ENCODE results near the gene TRMT44. TPM values are rescaled to one million over a fixed set of nuclear protein-coding genes. Genes with fewer than 3 reads are reported as not detected.

TRMT44 gene
- total and polyA plus RNA-seq, 2 of the 4 experiments (the other 2 are of a cell fraction) = 7.3 to 8.1 TPM

GRCh38 chr4:8459867-8460445, 19.4 kb downstream of the TRMT44 start:
- ChIA-PET POLR2A (ENCODE audit: unreplicated experiment) (no interaction called here), CTCF (no interaction called here)
- Histone ChIP-seq H3K4me2 (ENCODE audit: low read depth, low read length) (no peak overlapping the region), H3K9me1 (ENCODE audit: insufficient read depth, low read length) (no peaks in the 10 kb centered on the region), H4K5ac (ENCODE audit: low read depth, low read length) (no peak overlapping the region), H2AK5ac (ENCODE audit: low read depth, low read length) (no peak overlapping the region), H3K27ac (ENCODE audit: insufficient read depth, low read length) (no peak overlapping the region), H2BK5ac (ENCODE audit: low read depth, low read length, poor library complexity, severe bottlenecking) (no peak overlapping the region), H2BK20ac (ENCODE audit: low read depth, low read length) (no peak overlapping the region), H4K91ac (ENCODE audit: insufficient read depth, low read depth, low read length) (no peak overlapping the region), H4K20me1 (ENCODE audit: insufficient read depth, low read length) (peaks cover 7% of the 10 kb centered on the region), H3K36me3 (ENCODE audit: control insufficient read depth, insufficient read depth, low read length) (peaks cover 30% of the 10 kb centered on the region), H3K79me1 (ENCODE audit: low read depth in 1 of 2, low read length in 2 of 2) (0 out of 4 replicates have a peak, but pooled peaks cover 2 to 3% of the 10 kb centered on the region in 2 experiments), H3K9ac (ENCODE audit: low read depth, low read length) (no peak overlapping the region), H2BK120ac (ENCODE audit: low read depth, low read length) (no peak overlapping the region), H2BK15ac (ENCODE audit: low read depth, low read length) (no peak overlapping the region), H3K18ac (ENCODE audit: low read depth, low read length) (no peak overlapping the region), H3K9me3 (ENCODE audit: control insufficient read depth, insufficient read depth, low read length) (no peaks in the 10 kb centered on the region), H3K27me3 (ENCODE audit: control insufficient read depth, insufficient read depth, low read length) (no peaks in the 10 kb centered on the region), H3K4me1 (ENCODE audit: control insufficient read depth, insufficient read depth, low read length) (no peaks in the 10 kb centered on the region), H4K8ac (ENCODE audit: low read depth in 2 of 2, low read length in 2 of 2) (no peak overlapping the region), H3K23ac (ENCODE audit: low read depth, low read length) (no peak overlapping the region), H3K14ac (replicated peaks; ENCODE audit: low read depth, low read length) (no peak overlapping the region), H3K4ac (ENCODE audit: low read depth, low read length) (no peak overlapping the region), H3K4me3 (ENCODE audit: insufficient read depth, low read depth, low read length) (no peak overlapping the region), H2AK9ac (replicated peaks; ENCODE audit: low read depth, low read length, poor library complexity) (no peak overlapping the region), H2AFZ (replicated peaks; ENCODE audit: low read length, poor library complexity) (no peak overlapping the region), H3K56ac (ENCODE audit: extremely low read depth, insufficient read depth, low read length) (no peak overlapping the region)
- in situ Hi-C loops (cut with MboI; ENCODE audit: low sequenced_read_pairs) (loop anchor here (5.0 kb wide), 1 partner anchor 132 kb away; the partner anchor contains the start of gene CPZ), intact Hi-C loops (cut with micrococcal nuclease) (no loop called here), dilution Hi-C loops (cut with HindIII; ENCODE audit: low sequenced_read_pairs, unreplicated experiment) (no loop called here)
- DNase-seq (no peak), ATAC-seq (ENCODE audit: low read depth) (peak; percentile 83)
- TF ChIP-seq SMC3 (IDR thresholded peaks at IDR 0.05; ENCODE audit: low read depth, low read length) (no peak), POLR2A (IDR thresholded peaks at IDR 0.05; ENCODE audit: low read depth, low read length) (no peak), CHD1 (IDR thresholded peaks at IDR 0.05; ENCODE audit: low read depth, low read length) (no peak), FOS (IDR thresholded peaks at IDR 0.05; ENCODE audit: low read depth, low read length) (no peak), RFX5 (IDR thresholded peaks at IDR 0.05; ENCODE audit: low read depth, low read length) (no peak), MXI1 (IDR thresholded peaks at IDR 0.05; ENCODE audit: borderline replicate concordance, low read depth, low read length) (no peak), USF2 (IDR thresholded peaks at IDR 0.05; ENCODE audit: low read depth, low read length) (no peak), BHLHE40 (IDR thresholded peaks at IDR 0.05; ENCODE audit: low read depth, low read length) (no peak), NFE2L2 (IDR thresholded peaks at IDR 0.05; ENCODE audit: low read depth, low read length) (no peak), ELK1 (IDR thresholded peaks at IDR 0.05; ENCODE audit: borderline replicate concordance, low read depth, low read length) (no peak), CTCF (conservative IDR thresholded peaks at IDR 0.05; ENCODE audit: low read depth, low read length) (no peak), RCOR1 (IDR thresholded peaks at IDR 0.05; ENCODE audit: insufficient replicate concordance, low read length) (no peak)
- no TSS peak for BruUV-seq (replicated peaks)
- WGBS, 2 experiments (ENCODE audit: extremely low coverage in 2 of 2, insufficient read length in 1 of 2) = 89% methylated on average over 5 of the region's 8 CpGs; no CpG with 5 or more reads in 1 of the 2 experiments
